Measurements from ENCODE around the gene MNAT1.
"Not testable (repeated sequence)": the region's sequence is repeated elsewhere in the genome, so short reads cannot be mapped to it uniquely, and the experiment has no call there.

MNAT1 gene

DNA sequence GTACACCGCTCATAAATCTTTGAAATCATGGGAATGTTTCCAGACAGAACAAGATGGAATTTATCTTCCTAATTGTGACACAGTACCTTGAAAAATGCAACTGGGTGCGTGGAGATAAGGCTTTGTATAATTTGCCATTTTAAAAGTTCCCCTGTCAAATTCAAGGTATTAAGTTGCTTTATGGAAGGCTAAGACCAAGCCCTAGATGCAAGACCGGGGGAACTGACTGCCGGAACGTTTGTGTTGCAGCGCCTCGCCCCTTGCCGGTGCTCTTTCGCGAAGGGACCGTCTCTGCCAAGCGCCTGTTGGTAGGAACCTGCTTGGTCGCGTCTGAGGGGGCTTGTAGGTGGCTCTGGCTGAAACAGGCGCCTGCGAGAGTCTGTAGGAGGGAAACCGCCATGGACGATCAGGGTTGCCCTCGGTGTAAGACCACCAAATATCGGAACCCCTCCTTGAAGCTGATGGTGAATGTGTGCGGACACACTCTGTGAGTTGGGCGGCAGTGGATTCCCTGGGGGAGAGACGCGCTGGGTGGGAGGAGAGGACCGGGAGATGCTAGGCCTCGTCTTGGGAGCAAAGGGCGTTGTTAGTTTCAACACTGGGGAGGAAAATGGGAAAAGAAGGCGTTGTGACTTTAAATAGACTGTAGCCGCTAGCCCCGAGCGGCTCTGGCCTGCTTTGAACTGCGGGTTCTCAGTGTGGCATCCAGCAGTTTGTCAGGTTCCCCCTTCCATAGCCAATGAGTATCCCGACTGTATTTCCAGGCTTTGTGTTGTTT lies at the start of gene MNAT1:
Gene MNAT1, plus strand, starts transcription at position 297 of the 778 bp plus-strand sequence. Its CDS starts 102 bp downstream, at position 399.
- peak; percentile 66 to 69 for DNase-seq

DNA sequence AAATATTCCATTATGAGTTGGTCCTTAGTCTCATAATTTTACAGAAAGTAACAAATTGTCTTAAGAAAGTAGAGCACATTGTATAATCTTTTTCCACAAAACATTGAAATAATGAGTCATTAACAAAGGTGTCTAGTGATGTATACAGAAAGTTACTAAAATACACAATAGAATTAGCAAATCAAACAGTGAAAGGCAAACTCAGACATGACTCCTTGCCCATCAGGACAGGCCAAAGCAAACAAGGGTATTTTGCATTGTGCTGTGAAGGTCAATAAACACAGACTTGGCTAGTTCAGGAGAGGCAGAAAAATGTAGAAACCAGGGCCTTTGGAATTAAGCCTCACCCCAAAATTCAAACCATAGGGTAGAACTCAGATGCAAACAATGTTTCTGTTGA lies 47.7 kb upstream of the MNAT1 start:
- no peak for DNase-seq

DNA sequence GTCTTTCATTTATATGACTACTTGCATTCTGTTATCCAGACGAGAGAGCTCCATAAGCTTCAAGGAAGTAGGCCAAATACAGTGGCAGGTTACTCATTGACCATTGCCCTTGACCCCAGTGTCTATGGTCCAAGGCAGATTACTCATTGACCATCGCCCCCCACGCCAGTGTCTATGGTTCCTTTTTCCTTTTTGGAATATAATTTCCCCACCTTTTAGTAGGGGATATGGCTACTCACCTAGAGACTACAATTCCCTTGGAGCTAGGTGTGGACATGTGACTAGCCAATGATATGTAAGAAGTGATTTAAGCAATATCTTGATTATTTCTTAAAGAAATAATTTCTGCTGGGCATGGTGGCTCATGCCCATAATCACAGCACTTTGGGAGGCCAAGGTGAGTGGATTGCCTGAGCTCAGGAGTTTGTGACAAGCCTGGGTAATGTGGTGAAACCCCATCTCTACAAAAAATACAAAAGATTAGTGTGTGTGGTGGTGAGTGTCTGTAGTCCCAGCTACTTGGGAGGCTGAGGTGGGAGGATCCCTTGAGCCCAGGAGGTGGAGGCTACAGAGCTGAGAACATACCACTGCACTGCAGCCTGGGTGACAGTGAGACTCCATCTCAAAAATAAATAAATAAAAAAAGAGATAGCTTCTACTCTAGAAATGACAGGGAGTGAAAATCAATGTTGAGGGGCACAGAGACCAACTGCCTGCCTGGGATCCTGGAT lies 43.0 kb upstream of the MNAT1 start:
- DNase-seq = no peak

DNA sequence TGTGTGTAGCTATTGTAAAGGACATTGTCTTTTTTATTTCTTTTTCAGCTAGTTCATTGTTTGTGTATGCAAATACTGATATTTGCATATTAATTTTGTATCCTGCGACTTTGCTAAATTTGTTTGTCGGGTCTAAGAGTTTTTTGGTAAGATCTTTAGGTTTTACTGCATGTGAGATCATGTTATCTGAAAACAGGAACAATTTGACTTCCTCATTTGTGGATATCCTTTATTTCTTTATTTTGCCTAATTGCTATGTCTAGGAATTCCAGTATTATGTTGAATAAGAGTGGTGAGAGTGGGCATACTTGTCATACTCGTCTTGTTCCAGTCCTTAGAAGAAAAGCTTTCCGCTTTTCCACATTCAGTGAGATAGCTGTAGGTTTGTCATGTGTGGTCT lies 39.2 kb upstream of the MNAT1 start:
- no peak for DNase-seq

DNA sequence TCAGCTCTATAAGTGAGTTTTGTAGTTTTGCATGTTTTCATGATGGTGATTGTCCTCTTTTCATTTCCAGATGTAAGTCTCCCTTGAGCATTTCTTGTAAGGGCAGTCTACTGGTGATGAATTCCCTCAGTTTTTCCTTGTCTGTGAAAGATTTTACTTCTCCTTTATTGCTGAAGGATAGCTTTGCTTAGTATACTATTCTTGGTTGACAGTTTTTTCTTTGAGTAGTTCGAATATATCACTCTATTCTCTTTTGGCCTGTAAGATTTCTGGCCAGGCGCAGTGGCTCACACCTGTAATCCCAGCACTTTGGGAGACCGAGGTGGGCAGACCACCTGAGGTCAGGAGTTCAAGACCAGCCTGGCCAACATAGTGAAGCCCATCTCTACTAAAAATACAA lies 34.0 kb upstream of the MNAT1 start:
- DNase-seq = no peak

DNA sequence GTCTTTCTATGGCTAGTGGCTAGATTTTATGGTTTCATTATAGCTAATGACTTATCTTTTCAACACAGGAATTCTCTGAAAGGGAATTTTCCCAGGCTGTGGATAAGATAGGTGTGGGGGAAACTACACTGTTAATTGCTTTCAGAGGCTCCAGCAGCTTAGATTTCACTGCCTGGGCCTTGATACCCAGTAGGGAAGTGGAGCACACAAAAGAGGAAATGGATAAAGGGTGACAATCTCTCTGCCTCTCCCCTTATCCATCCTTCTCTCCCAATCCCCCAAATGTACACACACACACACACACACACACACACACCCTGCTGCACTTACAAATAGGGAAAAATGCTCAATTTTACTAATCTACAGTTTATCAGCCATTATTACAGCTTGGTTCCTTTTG lies 29.5 kb upstream of the MNAT1 start:
- no peak for DNase-seq

DNA sequence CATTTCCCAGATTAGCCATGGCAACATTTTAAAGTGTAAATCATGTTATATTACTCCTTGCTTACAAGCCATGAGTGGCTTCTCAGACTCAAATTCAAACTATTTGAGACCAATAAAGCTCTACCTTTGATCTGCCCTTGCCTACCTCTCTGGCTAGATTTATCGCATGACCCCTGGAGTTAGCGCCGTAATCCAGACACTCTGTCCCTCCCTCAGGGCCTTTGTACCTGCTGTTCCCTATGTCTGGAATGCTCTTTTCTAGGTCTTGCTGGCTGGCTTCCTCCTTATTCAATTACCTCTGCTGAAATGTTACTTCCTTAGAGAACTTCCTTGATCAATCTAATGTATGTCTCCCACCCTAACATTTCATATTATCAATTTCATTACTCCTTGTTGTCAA lies 26.7 kb upstream of the MNAT1 start:
- no peak for DNase-seq

DNA sequence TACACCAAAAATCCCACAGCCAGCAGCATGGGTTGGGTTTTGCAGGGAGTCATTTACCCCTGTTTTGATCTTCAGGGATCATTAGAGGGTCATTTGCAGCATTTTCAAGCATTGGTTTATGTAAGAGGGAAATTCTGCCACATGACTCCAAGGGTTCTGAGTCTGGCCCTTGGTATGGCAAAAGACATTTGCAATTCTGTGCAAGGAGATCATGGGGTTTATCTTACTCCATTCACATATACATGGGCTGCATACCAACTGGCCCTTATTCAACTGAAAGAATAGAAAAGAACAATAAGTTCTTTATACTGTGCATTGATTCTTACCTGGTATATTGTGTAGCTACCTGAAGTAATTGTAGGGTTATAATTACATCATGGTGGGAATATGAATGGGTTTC lies 24.1 kb upstream of the MNAT1 start:
- no peak for DNase-seq

DNA sequence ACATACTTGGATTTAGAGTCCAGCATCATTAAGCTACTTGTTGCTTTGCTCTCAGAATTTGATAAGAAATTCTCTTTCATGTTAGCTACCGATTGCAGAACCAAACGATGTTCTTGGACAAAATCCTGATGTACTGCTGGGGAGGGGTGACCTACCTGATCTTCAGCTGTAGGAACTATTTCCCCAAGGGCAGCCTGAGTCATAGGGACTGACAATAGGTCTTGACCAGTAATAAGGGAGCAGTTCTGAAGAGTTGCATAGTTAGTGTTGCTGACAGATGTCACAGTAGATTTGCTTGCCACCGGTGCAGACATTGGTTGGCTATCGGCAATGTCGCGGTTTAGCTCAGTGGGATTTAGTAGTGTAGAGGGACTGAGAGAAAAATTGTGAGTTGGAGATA lies 21.0 kb upstream of the MNAT1 start:
- DNase-seq = no peak

DNA sequence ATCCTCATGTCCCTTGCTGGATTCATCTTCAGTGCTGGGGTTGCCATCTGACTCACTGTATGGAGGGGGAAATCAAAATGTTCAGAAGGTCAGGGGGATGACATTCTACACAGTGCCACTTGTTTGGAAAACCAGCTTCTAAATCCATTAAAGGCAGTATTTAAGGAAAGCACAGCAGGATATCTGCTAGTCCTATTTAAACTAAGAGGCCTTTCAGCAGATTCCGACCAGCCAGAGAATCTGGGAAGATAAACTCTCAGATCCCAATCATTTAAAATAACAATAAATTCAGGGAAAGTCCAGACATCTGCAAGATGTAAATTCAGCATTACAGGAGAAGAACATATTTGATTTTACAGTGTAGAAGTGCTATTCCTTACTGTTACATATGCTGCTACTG lies 14.2 kb upstream of the MNAT1 start:
- no peak for DNase-seq

DNA sequence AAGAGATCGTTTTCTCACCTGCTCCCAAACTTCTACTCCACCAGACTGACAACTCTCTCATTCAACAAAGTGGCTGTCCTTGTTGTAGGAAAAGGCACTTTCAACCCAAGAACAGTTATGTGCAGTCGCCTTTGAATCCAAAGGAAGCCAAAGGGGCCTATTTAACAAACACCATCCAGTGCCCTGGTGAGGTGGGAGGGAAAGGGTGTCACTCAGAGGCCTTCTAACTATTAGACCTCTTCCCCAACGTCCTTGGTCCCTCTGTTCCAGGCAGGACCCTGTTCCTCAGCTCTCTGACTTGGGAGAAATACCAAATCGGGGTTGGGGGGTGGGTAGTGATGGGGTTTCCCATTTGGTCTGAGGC lies 13.6 kb upstream of the MNAT1 start:
- DNase-seq = no peak

DNA sequence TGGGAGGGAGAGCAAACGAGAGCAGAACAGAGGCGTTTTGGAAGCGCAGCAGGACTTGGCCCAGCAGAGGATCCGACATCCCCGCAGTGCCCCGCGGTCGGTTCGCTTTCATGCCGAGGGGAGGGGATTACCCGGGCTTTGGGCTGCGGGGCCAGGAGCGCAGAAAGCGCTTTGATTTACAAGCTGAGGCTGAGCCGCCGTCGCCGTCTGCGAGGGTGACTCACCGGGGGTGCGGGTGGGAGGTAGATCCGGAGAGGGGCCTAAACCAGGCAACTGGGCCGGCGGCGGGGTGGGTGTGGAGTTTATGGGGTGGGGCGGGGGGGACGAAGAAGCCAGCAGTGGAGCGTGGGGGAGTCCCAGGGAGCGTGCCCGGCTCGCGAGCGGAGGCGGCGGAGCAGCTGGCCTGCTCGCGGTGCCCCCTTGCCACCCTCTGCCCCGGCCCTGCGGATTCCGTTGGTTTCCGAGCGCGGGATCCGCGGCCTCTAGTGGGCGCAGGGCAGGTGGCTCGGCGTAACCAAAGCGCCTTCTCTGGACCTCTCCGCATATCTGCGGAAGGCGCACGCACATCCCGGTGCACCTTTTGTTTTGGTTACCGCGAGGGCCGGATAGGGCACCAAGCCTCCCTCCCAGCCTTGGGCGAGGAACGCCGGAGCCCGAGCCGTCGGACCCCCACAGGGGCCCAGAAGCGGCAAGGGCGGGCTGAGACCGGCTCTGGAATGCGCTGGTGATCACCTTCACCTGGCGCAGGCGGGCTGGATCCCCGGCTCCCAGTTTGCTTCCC lies 13.0 kb upstream of the MNAT1 start:
- DNase-seq = peak; percentile 65 to 73

DNA sequence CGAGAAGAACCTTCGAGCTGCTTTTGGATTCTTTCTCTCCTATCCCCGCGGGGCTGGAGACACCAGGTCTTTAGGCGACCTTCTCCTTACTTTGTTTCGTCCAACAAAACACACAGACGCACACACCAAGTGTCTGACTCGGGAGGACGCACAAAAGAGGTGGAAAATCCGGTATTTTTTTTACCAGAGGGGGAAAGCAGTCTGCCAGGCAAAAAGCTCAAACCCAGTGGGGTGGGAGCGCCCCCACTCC lies 12.5 kb upstream of the MNAT1 start:
- no peak for DNase-seq

DNA sequence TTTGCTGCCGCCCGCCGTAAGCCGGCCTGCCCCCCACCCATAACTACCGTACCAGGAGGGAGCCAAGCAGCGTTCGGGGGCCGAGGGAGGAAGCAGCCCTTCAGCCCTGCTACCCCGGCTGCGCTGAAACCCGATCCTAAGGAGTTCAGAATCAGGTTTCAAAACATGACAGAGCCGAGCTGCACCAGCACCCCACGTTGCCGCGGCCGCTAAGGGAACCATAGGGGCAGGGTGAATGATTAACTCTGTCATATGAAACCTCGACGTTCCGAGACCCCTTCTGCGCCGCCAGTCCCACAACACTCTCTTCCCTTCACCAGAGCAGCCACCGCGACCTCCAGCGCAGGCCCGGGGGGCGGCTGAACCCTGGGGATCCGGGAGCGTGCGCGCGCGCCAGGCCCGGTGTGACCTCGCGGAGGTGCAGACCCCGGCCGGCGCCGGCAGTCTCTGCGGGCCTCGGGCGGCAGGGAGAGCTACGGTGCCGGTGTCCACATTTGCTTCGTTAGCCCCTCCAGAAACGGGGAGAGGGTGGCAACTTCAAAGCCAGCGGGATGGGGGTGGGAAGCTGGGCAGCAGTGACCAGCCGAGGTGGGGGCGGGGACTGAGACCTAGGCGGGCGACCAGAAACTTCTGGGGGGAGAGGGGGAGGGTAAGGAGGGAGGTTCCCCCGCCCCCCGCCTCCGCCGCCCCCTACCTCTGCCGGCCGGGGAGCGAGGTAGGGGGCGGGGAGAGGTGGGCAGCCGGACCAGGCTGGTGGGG lies 12.0 kb upstream of the MNAT1 start:
- peak in 1 of 2 experiments; percentile 19 for DNase-seq

DNA sequence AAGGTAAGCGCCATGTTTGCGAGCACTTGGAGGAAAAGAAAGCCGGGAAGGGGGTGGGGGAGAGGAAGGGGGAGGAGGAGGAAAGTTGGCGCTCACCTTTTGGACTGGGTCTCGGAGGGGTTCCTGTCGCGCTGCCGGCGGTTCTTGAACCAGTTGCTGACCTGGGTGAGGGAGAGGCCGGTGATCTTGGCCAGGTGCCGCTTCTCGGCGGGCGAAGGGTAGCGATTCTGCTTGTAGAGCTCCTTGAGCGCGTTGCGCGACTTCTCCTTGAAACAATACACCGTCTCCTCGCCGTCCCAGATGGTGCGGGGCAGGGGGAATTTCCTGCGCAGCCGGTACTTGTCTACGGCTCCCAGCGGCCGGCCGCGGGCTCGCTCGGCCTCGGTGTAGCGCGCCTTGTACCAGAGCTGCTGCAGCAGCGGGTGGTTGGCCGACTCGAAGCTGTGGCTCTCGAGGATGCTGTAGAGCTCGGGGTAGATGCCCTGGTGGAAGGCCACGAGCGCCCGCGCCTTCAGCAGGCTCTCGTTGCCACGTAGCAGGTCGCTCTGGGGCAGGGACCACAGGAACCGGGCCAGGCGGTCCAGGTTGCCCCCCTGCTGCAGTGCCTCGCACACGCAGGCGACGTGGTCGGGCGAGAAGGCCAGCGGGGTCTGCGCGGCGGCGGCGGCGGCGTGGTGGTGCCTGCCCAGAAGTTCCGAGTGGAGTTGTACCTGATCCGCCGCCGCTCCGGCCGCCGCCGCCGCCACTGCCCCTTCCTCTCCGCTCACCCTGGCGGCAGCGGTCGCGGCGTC lies 11.2 kb upstream of the MNAT1 start:
- DNase-seq = no peak

DNA sequence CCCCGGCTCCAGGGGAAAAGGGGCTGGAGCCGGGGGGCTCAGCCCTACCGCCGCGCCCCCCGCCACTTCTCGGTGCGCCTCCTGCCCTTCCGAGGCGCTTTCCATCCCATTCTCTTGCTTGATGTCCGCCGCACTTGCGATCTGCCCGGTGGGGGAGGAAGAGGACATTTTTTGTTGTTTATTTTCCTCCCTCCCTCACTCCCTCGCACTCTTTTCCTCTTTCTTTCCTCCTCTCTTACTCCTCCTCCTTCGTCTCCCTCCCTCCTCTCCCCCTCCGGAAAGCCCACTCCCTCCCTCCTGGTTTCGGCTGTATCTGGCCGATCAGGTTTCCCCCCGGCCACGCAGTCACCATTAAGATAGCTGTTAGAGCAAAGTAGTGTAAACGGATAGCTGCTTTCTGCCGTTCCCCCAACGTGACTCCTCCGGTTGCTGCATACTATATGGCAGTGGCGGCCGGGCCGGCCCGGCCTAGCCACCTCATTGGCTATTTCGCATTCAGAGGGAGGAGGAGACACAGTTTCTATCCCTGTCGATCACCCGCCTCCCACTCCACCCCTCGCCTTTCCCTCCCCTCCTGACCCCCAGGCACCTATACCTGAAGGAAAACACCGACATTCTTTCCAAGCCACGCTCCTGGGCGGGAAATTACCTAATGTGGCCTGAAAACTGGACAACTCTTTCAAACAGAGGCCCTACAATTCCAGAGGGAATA lies 10.5 kb upstream of the MNAT1 start, which contains the start of gene SIX4:
Gene SIX4, minus strand, starts transcription at position 445 of the 712 bp plus-strand sequence. Its CDS starts 277 bp downstream, at position 168.
- no peak for DNase-seq

DNA sequence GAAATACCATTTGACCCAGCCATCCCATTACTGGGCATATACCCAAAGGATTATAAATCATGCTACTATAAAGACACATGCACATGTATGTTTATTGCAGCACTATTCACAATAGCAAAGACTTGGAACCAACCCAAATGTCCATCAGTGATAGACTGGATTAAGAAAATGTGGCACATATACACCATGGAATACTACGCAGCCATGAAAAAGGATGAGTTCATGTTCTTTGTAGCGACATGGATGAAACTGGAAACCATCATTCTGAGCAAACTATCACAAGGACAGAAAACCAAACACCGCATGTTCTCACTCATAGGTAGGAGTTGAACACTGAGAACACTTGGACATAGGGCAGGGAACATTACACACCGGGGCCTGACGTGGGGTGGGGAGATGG lies 3.3 kb upstream of the MNAT1 start:
- DNase-seq = not testable (repeated sequence)

DNA sequence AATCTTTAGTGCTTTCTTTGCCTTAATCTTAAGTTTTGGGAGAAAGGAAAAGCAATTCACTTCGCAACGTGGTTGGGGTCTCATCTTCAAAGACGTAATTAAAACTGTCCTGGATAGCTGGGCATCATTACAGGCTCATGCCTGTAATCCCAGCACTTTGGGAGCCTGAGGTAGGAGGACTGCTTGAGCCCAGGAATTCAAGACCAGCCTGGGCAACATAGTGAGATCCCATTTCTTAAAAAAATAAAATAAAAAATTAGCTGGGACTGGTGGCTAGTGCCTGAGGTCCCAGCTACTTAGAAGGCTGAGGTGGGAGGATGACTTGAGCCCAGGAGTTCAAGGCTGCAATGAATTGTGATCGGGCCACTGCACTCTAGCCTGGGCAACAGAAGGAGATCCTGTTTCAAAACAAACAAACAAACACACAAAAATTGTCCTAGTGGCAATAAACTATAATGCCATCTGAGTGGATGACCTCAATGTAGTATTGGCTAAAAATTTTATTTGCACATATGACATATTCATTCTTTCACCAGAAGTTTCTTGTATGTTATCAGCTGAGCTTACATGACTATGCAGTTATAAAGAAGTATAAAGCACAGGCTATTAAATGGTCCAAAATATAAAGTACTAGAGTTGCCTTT lies 1.6 kb upstream of the MNAT1 start:
- no peak for DNase-seq

DNA sequence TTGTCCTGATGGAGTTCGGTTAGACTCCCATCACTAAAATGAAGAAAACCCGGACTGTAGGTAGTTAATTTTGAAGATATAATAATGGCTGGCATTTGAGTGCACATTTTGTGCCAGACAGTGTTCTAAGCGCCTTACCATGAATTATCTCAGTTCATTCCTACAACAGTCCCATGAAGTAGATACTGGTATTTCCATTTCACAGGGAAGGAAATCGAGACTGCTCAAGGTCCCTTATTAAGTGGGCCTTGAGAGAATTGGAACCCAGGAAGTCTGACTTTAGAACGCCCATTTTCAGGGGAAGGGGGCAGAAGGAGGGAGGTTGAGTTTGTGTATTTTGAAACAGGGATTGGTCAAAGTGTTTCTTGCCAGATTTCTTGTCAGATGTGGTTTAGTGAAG lies 855 bp downstream of the MNAT1 start:
- DNase-seq = no peak

DNA sequence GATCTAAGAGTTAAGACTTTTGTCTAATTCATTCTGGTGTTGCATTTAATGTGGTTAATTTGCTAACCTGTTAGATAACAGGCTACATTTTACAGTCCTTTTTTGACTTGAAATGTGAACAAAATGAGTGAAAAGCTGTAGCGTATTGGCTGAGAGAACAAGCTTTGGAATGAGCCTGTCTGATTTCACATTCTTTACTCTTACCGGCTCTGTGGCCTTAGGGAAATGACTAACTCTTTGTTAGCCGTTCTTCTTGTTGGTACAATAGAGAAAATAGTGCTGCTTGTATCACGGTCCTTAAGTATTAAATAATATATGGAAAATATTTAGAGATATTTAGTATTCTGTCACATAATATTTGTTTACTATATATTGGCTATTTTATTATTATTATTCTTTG lies 1.9 kb downstream of the MNAT1 start:
- DNase-seq = no peak

DNA sequence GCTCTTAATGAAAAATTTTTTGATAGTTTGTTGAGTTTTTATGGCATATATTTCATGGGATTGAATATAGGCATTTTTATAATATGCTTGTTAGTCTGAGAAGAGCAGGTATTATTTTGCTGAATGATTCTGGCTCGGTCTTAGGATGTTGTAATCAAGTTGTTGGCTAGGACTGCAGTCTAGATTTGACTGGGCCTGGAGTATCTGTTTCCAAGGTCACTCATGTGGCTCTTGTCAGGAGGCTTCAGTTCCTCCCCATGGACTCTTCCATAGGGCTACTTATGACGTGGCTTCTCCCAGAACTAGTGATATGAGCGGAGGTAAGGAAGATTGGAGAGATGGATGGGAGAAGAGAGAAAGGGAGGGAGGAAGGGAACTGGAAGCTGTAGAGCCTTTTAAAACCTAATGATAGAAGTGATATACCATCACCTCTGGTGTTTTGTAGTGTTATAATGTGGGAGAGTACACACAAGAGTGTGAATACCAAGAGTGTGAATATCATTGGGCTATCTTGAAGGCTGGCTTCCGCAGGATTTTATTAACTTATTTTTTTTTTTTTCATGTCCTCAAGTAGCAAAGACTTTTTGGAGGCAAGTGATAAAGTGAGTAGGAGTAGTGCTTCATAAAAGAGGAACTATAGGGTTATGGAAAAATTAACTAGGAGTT lies 4.4 kb downstream of the MNAT1 start:
- no peak for DNase-seq

Measured in activated CD4-positive, alpha-beta T cell treated with anti-CD3 and anti-CD28 coated beads, Interleukin-2, amount 50 U/mL, for 4 hours (primary cell).